Thyroid gland (tissue), 4 donors: Measurements from ENCODE around the gene VPS50.

ENCODE experiments used
- POLR2A ChIP-seq, 2 donors: fragments of 450-650 bp; IDR thresholded peaks; one replicate each; pipeline ENCODE4 v1.6.1; 2017; ENCODE audit warnings: antibody characterized with exemption in 2 of 2, mild to moderate bottlenecking in 2 of 2, moderate library complexity in 1 of 2
- TF ChIP-seq, protein P1 (sequence below), 6 experiments: fragments of 200-600 bp in 3 of 6; fragments of 450-650 bp in 3 of 6; sonication (generic) in 3 of 6; IDR thresholded peaks; one replicate each; pipeline ENCODE4 v1.5.1; 2016 to 2019; ENCODE audit warnings: antibody characterized with exemption in 6 of 6, mild to moderate bottlenecking in 2 of 6, inconsistent platforms in 1 of 6, moderate library complexity in 1 of 6

DNA sequence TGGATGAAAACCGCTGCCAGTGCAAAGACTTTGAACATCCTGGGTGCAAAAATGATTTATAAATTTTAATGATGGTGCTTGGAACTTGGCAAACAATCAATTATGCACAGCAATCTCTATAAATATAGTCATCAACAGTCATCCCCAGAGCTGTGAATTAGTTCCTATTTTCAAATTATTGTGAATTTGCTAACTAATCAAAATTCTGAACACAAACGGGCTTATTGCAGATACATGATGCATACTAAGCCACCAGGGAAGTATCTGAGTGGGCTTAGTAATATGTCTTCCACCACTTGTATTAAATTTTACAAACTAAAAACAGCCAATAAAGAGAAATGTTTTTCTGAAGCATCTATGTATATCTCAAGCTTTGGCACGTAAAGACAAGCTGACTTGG, 177.2 kb downstream of the VPS50 start:
- TF ChIP-seq, protein P1, sequence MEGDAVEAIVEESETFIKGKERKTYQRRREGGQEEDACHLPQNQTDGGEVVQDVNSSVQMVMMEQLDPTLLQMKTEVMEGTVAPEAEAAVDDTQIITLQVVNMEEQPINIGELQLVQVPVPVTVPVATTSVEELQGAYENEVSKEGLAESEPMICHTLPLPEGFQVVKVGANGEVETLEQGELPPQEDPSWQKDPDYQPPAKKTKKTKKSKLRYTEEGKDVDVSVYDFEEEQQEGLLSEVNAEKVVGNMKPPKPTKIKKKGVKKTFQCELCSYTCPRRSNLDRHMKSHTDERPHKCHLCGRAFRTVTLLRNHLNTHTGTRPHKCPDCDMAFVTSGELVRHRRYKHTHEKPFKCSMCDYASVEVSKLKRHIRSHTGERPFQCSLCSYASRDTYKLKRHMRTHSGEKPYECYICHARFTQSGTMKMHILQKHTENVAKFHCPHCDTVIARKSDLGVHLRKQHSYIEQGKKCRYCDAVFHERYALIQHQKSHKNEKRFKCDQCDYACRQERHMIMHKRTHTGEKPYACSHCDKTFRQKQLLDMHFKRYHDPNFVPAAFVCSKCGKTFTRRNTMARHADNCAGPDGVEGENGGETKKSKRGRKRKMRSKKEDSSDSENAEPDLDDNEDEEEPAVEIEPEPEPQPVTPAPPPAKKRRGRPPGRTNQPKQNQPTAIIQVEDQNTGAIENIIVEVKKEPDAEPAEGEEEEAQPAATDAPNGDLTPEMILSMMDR (IDR thresholded peaks at IDR 0.05) = no peak
- TF ChIP-seq POLR2A (IDR thresholded peaks at IDR 0.05) = no peak
